HG02759 (cell line): ENCODE data around the gene CTDP1.

Source experiments
- ATAC-seq: cut with Tn5 transposase; IDR thresholded peaks from one replicate; pipeline ENCODE4 v1.9.1; 2021; ENCODE audit warnings: mild to moderate bottlenecking, moderate library complexity; ENCODE audit not compliant: unreplicated experiment

CTDP1 gene

GRCh38 chr18:79779700-79780190 lies 100.1 kb downstream of the CTDP1 start:
- no peak for ATAC-seq

- no peak for ATAC-seq
These were observed 100.9 kb downstream of the CTDP1 start for GRCh38 chr18:79780547-79780946.

- ATAC-seq, result no peak
These were observed 101.8 kb downstream of the CTDP1 start for GRCh38 chr18:79781331-79781941.

DNA sequence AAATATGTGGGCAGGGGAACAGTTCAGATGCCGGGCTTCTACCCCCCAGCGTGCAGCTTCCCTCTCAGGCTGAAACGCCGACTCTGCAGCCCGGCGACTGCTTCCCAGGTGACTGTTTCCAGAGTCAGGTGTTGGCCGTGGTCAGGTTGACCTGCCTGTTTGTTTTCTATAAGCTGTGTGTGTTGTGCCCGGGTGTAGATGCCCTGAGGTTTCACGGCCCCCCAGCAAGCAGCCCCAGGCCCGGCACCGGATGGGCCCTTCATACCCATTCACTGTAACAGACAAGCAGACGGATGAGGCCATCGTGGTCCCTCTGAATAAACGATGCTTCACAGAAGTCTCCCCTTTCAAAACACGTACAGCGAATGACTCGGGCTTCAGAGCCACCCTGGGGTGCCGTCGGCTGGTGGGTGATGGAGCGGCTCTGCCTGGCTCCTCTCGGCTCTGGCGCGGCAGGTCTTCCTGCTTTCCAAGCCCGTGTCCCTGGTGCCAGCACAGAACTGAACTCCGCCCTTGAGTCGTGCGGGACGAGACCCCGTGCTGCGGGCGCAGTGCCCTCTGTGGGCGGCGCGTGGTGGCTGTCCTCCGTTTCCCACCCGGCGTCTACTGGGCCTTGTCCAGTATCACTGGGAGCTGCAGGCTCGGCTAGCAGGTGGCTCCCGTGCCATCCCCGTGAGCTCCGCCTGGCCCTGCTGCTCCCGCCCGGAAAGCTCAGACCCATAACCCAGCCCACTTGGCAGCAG lies 103.1 kb downstream of the CTDP1 start:
- ATAC-seq, result no peak

DNA sequence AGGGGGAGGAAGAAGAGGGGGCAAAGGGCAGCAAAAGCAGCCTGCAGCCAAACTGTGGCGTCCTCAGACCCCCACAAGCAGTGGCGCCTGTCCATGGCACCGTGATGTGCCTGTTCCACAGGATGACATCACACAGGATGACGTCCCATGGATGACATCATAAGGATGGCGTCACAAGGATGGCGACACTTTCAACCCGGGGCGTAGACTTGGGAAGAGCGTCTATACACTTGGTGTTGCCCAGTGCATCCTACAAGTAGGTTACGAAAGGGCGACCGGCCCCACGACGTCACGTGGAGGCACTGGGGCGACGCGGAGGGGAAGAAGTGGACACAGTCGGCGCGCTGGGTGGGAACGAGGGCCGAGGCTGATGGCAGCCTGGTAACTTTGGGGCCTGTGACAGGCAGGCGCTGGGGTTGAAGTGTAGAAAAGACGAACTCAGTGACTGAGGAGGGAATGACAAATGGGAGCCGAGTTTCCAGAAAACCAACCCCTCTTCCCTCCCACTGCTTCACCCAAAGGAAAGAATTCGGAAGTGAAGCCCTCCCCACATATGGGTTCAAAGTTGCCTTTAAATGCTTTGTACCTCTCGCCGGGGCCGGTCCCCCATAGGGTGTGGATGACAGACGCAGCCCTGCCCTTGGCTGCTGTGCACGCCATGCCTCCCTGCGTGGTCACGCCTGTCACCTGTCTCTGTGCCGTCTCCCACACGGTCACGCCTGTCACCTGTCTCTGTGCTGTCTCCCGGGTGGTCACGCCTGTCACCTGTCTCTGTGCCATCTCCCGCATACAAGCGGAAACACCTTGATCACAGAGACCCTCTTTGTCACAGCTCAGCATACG lies 104.7 kb downstream of the CTDP1 start:
- ATAC-seq, result no peak

GRCh38 chr18:79784965-79785770 lies 105.6 kb downstream of the CTDP1 start:
- ATAC-seq, result no peak

GRCh38 chr18:79785831-79786230 lies 106.2 kb downstream of the CTDP1 start:
- no peak for ATAC-seq

- ATAC-seq, result no peak
These were observed 106.7 kb downstream of the CTDP1 start for GRCh38 chr18:79786304-79786703.

GRCh38 chr18:79786786-79787526 lies 107.4 kb downstream of the CTDP1 start:
- ATAC-seq, result no peak

DNA sequence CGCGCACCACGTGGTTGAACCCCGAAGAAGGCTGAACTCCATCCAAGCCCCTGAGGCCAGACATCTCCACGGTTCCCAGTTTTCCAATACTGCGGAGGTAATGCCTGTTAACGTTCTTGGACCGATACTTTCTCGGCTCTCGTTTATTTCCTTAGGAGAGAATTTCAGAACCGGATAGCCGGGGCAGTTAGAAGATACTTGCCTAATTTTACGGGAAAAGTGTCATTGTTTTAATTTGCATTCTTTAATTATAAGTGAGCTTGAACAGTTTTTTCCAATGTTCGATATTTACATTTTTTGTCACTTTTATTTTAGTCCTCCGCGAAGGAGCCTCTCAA lies 107.9 kb downstream of the CTDP1 start:
- ATAC-seq, result no peak

- no peak for ATAC-seq
These were observed 108.5 kb downstream of the CTDP1 start for GRCh38 chr18:79787865-79788733.

GRCh38 chr18:79788734-79789085 lies 109.1 kb downstream of the CTDP1 start:
- no peak for ATAC-seq

GRCh38 chr18:79789091-79789891 lies 109.7 kb downstream of the CTDP1 start:
- no peak for ATAC-seq

DNA sequence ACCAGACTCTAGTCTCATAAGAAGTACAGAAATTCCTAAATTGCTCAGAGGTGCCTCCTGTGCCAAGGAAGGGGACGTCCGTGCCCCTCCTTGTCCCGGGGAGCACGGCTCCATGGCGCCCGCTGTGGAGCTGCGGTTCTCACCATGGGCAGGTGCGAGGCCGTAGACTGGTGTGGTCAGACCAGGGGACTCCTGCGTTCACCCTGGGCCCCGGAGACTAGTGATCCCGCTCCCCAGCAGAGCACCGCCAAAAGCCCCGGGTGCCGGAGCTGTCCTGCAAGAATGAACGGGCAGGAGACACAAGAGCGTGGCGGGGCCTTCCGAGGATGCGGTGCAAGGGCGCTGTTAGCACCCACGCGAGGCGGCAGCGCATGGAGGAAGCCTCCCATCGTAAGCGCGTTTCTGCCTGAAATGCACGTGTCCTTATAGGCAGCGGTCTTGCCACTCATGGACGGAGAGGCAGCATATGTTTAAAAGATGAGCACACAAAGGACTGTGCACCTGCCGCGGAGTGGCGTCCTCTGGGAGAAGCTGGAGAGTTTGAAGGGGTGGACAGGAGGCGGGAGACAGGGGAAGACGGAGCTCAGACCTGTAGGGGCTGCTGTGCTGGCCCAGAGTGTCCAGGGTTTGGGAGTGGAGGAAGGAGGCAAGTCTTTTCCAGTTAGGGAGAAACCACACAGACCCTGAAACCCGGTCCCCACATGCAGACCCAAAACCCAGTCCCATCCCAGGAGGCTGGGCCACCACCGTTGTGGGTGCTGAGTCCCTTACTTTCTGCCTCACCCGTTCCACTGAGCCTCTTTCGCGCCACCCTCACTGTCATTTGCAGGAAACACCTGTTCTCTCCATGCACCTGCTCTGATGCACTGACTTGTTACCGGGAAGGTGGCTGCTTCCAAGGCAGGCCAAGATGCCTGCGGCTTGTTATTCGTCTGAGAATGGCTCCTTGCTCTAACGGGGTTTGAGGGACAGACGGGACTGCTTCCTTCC lies 110.6 kb downstream of the CTDP1 start:
- ATAC-seq, result no peak

- ATAC-seq, result no peak
These were observed 111.7 kb downstream of the CTDP1 start for GRCh38 chr18:79790996-79791972.
